Transverse colon (tissue), 4 donors: ENCODE data around the gene ZNF629.
A peak's percentile ranks its signal among the peaks of the same experiment; 100 is the strongest.

Experiments
- CTCF ChIP-seq, 5 experiments: fragments of 200-600 bp in 3 of 5; fragments of 450-650 bp in 2 of 5; sonication (generic) in 3 of 5; IDR thresholded peaks; 1 replicate in 2 of 5; 2 replicates in 3 of 5; pipeline ENCODE4 v1.5.1; 2016 to 2017; ENCODE audit warnings: antibody characterized with exemption in 5 of 5, inconsistent platforms in 3 of 5, mild to moderate bottlenecking in 2 of 5, moderate library complexity in 1 of 5
- EP300 ChIP-seq: sonication (generic); formaldehyde crosslinking; IDR thresholded peaks from one replicate; pipeline ENCODE4 v1.6.1; 2017; ENCODE audit warnings: antibody characterized with exemption, low read depth
- POLR2A ChIP-seq: fragments of 450-650 bp; IDR thresholded peaks from one replicate; pipeline ENCODE4 v1.6.1; 2016; ENCODE audit warnings: antibody characterized with exemption, mild to moderate bottlenecking, moderate library complexity
- POLR2AphosphoS5 ChIP-seq, 3 donors: sonication (generic); formaldehyde crosslinking; IDR thresholded peaks; one replicate each; pipeline ENCODE4 v1.6.1; 2016; ENCODE audit warnings: antibody characterized with exemption in 3 of 3

GRCh38 chr16:30778549-30779244, 8.3 kb downstream of the ZNF629 start:
- TF ChIP-seq CTCF (IDR thresholded peaks at IDR 0.05): no peak
- peak; percentile 11 for TF ChIP-seq POLR2A
- no peak for TF ChIP-seq POLR2AphosphoS5 (IDR thresholded peaks at IDR 0.05)
- TF ChIP-seq EP300: no peak
